HepG2 (cell line): ENCODE results near the gene CSDE1. TPM values are rescaled to one million over a fixed set of nuclear protein-coding genes. Genes with fewer than 3 reads are reported as not detected.

Experiments
- DR1 ChIP-seq: sonication (generic); formaldehyde crosslinking; IDR thresholded peaks from 2 replicates; pipeline ENCODE4 v1.8.0; 2021; ENCODE audit warnings: mild to moderate bottlenecking, missing genetic modification reagents, inconsistent platforms
- GATAD2A ChIP-seq: IDR thresholded peaks from 2 replicates; pipeline ENCODE4 v1.6.1; 2016
- GTF2F1 ChIP-seq: fragments of 150-350 bp; IDR thresholded peaks from 2 replicates; pipeline ENCODE4 v1.6.1; 2014; ENCODE audit warnings: low read length
- MBD4 ChIP-seq: IDR thresholded peaks from 2 replicates; pipeline ENCODE4 v1.6.1; 2012; ENCODE audit warnings: low read length, inconsistent platforms, borderline replicate concordance
- RARA ChIP-seq: IDR thresholded peaks from 2 replicates; pipeline ENCODE4 v1.6.1; 2016; ENCODE audit warnings: missing genetic modification reagents, missing compliant biosample characterization
- RBM22 ChIP-seq: fragments of 200-400 bp; formaldehyde crosslinking; optimal IDR thresholded peaks from 2 replicates; pipeline ENCODE3; 2017; ENCODE audit warnings: mild to moderate bottlenecking, low read length, moderate library complexity
- SAP130 ChIP-seq: IDR thresholded peaks from 2 replicates; pipeline ENCODE4 v1.6.1; 2016; ENCODE audit warnings: low read depth
- SNAI1 ChIP-seq: sonication (generic); formaldehyde crosslinking; IDR thresholded peaks from 2 replicates; pipeline ENCODE4 v1.5.0; 2020; ENCODE audit warnings: mild to moderate bottlenecking, missing genetic modification reagents, borderline replicate concordance
- SNAPC2 ChIP-seq: sonication (generic); formaldehyde crosslinking; IDR thresholded peaks from 2 replicates; pipeline ENCODE4 v1.8.1; 2022; ENCODE audit warnings: mild to moderate bottlenecking, missing genetic modification reagents
- SOX13 ChIP-seq, 3 experiments: fragments of 450-650 bp in 1 of 3; sonication (generic) in 1 of 3; formaldehyde crosslinking in 1 of 3; IDR thresholded peaks in 2 of 3; conservative IDR thresholded peaks in 1 of 3; 2 replicates each; pipeline versions ENCODE4 v1.5.0 to v1.6.1; 2016 to 2020; ENCODE audit warnings: antibody characterized with exemption in 1 of 3, mild to moderate bottlenecking in 1 of 3, missing compliant biosample characterization in 1 of 3, missing genetic modification reagents in 1 of 3, moderate library complexity in 1 of 3
- THYN1 ChIP-seq: sonication (generic); formaldehyde crosslinking; IDR thresholded peaks from 2 replicates; pipeline ENCODE4 v1.8.1; 2023; ENCODE audit warnings: low read depth, mild to moderate bottlenecking, moderate library complexity, missing genetic modification reagents, borderline replicate concordance
- XBP1 ChIP-seq: sonication (generic); formaldehyde crosslinking; IDR thresholded peaks from 2 replicates; pipeline ENCODE4 v1.5.0; 2020; ENCODE audit warnings: missing genetic modification reagents
- ZFP90 ChIP-seq: sonication (generic); formaldehyde crosslinking; IDR thresholded peaks from 2 replicates; pipeline ENCODE4 v1.8.0; 2022; ENCODE audit warnings: missing genetic modification reagents, mild to moderate bottlenecking, inconsistent platforms, borderline replicate concordance
- ZNF24 ChIP-seq: fragments of 450-650 bp; IDR thresholded peaks from 2 replicates; pipeline ENCODE4 v1.6.1; 2017; ENCODE audit warnings: antibody characterized with exemption, mild to moderate bottlenecking
- ZNF552 ChIP-seq: sonication (generic); formaldehyde crosslinking; IDR thresholded peaks from 2 replicates; pipeline ENCODE4 v1.9.0; 2022; ENCODE audit warnings: missing genetic modification reagents, mild to moderate bottlenecking, borderline replicate concordance
- ZNF644 ChIP-seq: IDR thresholded peaks from 2 replicates; pipeline ENCODE4 v1.6.1; 2016; ENCODE audit warnings: low read depth
- ZNF674 ChIP-seq: sonication (generic); formaldehyde crosslinking; IDR thresholded peaks from 2 replicates; pipeline ENCODE4 v1.5.0; 2020; ENCODE audit warnings: low read depth, mild to moderate bottlenecking, missing genetic modification reagents
- ZNF879 ChIP-seq: sonication (generic); formaldehyde crosslinking; IDR thresholded peaks from 2 replicates; pipeline ENCODE4 v1.8.1; 2023; ENCODE audit warnings: missing genetic modification reagents
- polyA plus RNA-seq, 8 experiments: library from polyadenylated mRNA; depleted of rRNA in 3 of 8; stranded (reverse) in 7 of 8; unstranded in 1 of 8; fragments of >200 nt; fragmentation: Illumina TruSeq in 4 of 8; extraction: Trizol in 4 of 8; gene quantifications; 2 replicates each; pipeline versions ENCODE4 v1.2.1 to v1.2.3, GENCODE V29; 2011 to 2016; ENCODE audit warnings: low read depth in 4 of 8, missing spikeins in 1 of 8, mixed read lengths in 1 of 8; ENCODE audit not compliant: insufficient read depth in 1 of 8
- total RNA-seq, 5 experiments: library from RNA; depleted of rRNA; stranded (reverse); fragments of >200 nt; fragmentation: Illumina TruSeq; extraction: Trizol; gene quantifications; 2 replicates each; pipeline ENCODE4 v1.2.3, GENCODE V29; 2016; ENCODE audit warnings: low read depth in 1 of 5
- TF ChIP-seq, protein P1 (sequence below): IDR thresholded peaks from 2 replicates; pipeline ENCODE4 v1.6.1; 2016; ENCODE audit warnings: mild to moderate bottlenecking
- TF ChIP-seq, protein P2 (sequence below), 2 experiments: sonication (generic) in 1 of 2; formaldehyde crosslinking in 1 of 2; IDR thresholded peaks; 2 replicates each; pipeline versions ENCODE4 v1.4.0 to v1.6.1; 2016 to 2020; ENCODE audit warnings: borderline replicate concordance in 1 of 2, low read depth in 1 of 2, mild to moderate bottlenecking in 1 of 2, missing genetic modification reagents in 1 of 2
- TF ChIP-seq, protein P3 (sequence below): sonication (generic); formaldehyde crosslinking; IDR thresholded peaks from 2 replicates; pipeline ENCODE4 v1.5.1; 2020; ENCODE audit warnings: missing genetic modification reagents, mild to moderate bottlenecking, borderline replicate concordance

The CSDE1 gene
- total and polyA plus RNA-seq, 2 of the 13 experiments (the other 11 are each of a cell fraction or from before 2014, with no cell fraction given): 150 to 313 TPM

DNA sequence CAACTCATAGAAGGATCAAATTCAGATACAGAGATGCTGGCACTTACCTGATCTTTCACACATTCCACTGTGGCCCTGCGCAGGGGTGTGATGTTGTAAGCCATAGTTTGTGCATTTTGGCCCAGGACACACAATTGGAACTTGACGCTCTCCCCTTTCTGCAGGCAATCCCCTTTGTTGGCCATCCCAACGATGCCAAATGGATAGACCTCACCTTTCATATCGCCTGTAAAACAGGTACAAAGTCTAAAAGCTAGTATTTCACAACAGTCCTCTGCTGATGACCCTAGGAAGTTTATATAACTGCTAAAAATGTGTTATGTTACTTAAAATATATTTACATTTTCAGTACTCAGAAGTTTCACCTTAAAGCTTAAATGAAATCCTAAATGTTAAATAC, 37.3 kb downstream of the CSDE1 start (continued):
- TF ChIP-seq, protein P1, sequence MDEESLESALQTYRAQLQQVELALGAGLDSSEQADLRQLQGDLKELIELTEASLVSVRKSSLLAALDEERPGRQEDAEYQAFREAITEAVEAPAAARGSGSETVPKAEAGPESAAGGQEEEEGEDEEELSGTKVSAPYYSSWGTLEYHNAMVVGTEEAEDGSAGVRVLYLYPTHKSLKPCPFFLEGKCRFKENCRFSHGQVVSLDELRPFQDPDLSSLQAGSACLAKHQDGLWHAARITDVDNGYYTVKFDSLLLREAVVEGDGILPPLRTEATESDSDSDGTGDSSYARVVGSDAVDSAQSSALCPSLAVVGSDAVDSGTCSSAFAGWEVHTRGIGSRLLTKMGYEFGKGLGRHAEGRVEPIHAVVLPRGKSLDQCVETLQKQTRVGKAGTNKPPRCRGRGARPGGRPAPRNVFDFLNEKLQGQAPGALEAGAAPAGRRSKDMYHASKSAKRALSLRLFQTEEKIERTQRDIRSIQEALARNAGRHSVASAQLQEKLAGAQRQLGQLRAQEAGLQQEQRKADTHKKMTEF (CRISPR knock-in tag): peak; percentile 35; the same call in 1 of the 2 replicates
- TF ChIP-seq SNAPC2 (CRISPR knock-in tag) (no peak), RARA (CRISPR knock-in tag) (peak; percentile 59), THYN1 (CRISPR knock-in tag) (no peak), GTF2F1 (no peak), SAP130 (CRISPR knock-in tag) (peak; percentile 36; the same call in 1 of the 2 replicates), SOX13 (IDR thresholded peaks at IDR 0.05) (no peak), SOX13 (CRISPR knock-in tag; conservative IDR thresholded peaks at IDR 0.05 in 1 of 2, IDR thresholded peaks at IDR 0.05 in 1 of 2) (no peak; a peak in 1 of 4 replicates), ZNF24 (no peak), ZNF552 (CRISPR knock-in tag) (no peak), MBD4 (no peak), ZNF674 (CRISPR knock-in tag) (no peak), ZNF644 (CRISPR knock-in tag) (peak; percentile 97), DR1 (no peak), RBM22 (peak; percentile 36), SNAI1 (CRISPR knock-in tag) (no peak), ZNF879 (no peak), XBP1 (no peak), ZFP90 (CRISPR knock-in tag) (no peak), GATAD2A (CRISPR knock-in tag) (no peak)
- TF ChIP-seq, protein P2, sequence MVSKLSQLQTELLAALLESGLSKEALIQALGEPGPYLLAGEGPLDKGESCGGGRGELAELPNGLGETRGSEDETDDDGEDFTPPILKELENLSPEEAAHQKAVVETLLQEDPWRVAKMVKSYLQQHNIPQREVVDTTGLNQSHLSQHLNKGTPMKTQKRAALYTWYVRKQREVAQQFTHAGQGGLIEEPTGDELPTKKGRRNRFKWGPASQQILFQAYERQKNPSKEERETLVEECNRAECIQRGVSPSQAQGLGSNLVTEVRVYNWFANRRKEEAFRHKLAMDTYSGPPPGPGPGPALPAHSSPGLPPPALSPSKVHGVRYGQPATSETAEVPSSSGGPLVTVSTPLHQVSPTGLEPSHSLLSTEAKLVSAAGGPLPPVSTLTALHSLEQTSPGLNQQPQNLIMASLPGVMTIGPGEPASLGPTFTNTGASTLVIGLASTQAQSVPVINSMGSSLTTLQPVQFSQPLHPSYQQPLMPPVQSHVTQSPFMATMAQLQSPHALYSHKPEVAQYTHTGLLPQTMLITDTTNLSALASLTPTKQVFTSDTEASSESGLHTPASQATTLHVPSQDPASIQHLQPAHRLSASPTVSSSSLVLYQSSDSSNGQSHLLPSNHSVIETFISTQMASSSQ (IDR thresholded peaks at IDR 0.05; ENCODE audit: low read depth): no peak
- TF ChIP-seq, protein P2 (CRISPR knock-in tag; IDR thresholded peaks at IDR 0.05; ENCODE audit: borderline replicate concordance): no peak
- TF ChIP-seq, protein P3, sequence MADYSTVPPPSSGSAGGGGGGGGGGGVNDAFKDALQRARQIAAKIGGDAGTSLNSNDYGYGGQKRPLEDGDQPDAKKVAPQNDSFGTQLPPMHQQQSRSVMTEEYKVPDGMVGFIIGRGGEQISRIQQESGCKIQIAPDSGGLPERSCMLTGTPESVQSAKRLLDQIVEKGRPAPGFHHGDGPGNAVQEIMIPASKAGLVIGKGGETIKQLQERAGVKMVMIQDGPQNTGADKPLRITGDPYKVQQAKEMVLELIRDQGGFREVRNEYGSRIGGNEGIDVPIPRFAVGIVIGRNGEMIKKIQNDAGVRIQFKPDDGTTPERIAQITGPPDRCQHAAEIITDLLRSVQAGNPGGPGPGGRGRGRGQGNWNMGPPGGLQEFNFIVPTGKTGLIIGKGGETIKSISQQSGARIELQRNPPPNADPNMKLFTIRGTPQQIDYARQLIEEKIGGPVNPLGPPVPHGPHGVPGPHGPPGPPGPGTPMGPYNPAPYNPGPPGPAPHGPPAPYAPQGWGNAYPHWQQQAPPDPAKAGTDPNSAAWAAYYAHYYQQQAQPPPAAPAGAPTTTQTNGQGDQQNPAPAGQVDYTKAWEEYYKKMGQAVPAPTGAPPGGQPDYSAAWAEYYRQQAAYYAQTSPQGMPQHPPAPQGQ (CRISPR knock-in tag): no peak
